Adipocyte (in vitro differentiated cells): ENCODE results near the gene ZNF438.

Experiments used
- DNase-seq: peaks from one replicate; pipeline ENCODE4 v3.0.0-alpha.2; 2015; ENCODE audit warnings: low read depth
- H3K27me3 ChIP-seq: replicated peaks from 2 replicates; pipeline ENCODE4 v1.7.0; 2013; ENCODE audit warnings: mild to moderate bottlenecking, low read length, moderate library complexity; ENCODE audit not compliant: control insufficient read depth, insufficient read depth
- H3K36me3 ChIP-seq: 2 replicates; pipeline ENCODE4 v1.7.0; 2013; ENCODE audit warnings: low read length, mild to moderate bottlenecking, moderate library complexity; ENCODE audit not compliant: control insufficient read depth, insufficient read depth, severe bottlenecking
- H3K4me1 ChIP-seq: 2 replicates; pipeline ENCODE4 v1.7.0; 2013; ENCODE audit warnings: mild to moderate bottlenecking, low read length, moderate library complexity; ENCODE audit not compliant: control insufficient read depth, insufficient read depth
- H3K4me3 ChIP-seq: 2 replicates; pipeline ENCODE4 v1.7.0; 2013; ENCODE audit warnings: mild to moderate bottlenecking, low read length, moderate library complexity
- H3K9ac ChIP-seq: 2 replicates; pipeline ENCODE4 v1.7.0; 2013; ENCODE audit warnings: mild to moderate bottlenecking, low read length, moderate library complexity
- H3K9me3 ChIP-seq: 2 replicates; pipeline ENCODE4 v1.7.0; 2013; ENCODE audit warnings: mild to moderate bottlenecking, low read length, moderate library complexity; ENCODE audit not compliant: control insufficient read depth

Gene ZNF438

GRCh38 chr10:30897547-30897946 is 134.1 kb downstream of the ZNF438 start:
- Histone ChIP-seq H3K9ac (no peak overlapping the region), H3K27me3 (no peaks in the 10 kb centered on the region), H3K4me3 (no peak overlapping the region), H3K36me3 (peaks cover 28% of the 10 kb centered on the region), H3K4me1 (no peaks in the 10 kb centered on the region), H3K9me3 (no peaks in the 10 kb centered on the region)
- no peak for DNase-seq

GRCh38 chr10:30897048-30897447 is 134.6 kb downstream of the ZNF438 start:
- Histone ChIP-seq H3K27me3 (no peaks in the 10 kb centered on the region), H3K9me3 (no peaks in the 10 kb centered on the region)
- DNase-seq: no peak

GRCh38 chr10:30894221-30894620 is 137.4 kb downstream of the ZNF438 start:
- H3K27me3 ChIP-seq: no peaks in the 10 kb centered on the region
- DNase-seq: no peak
- peaks cover 16% of the 10 kb centered on the region for H3K36me3 ChIP-seq

More at GRCh38 chr10:30897048-30897447, 134.6 kb downstream of the ZNF438 start:
- H3K4me1 ChIP-seq: no peaks in the 10 kb centered on the region
- H3K9ac ChIP-seq: no peak overlapping the region
- peaks cover 28% of the 10 kb centered on the region for H3K36me3 ChIP-seq
- H3K4me3 ChIP-seq: no peak overlapping the region

GRCh38 chr10:30893208-30893607 is 138.5 kb downstream of the ZNF438 start:
- Histone ChIP-seq H3K9me3 (no peaks in the 10 kb centered on the region), H3K4me3 (no peak overlapping the region), H3K27me3 (no peaks in the 10 kb centered on the region), H3K36me3 (peaks cover 16% of the 10 kb centered on the region), H3K9ac (no peak overlapping the region), H3K4me1 (no peaks in the 10 kb centered on the region)
- peak; percentile 23 for DNase-seq

More at GRCh38 chr10:30894221-30894620, 137.4 kb downstream of the ZNF438 start:
- Histone ChIP-seq H3K9ac (no peak overlapping the region), H3K4me3 (no peak overlapping the region), H3K9me3 (no peaks in the 10 kb centered on the region), H3K4me1 (no peaks in the 10 kb centered on the region)

GRCh38 chr10:30887839-30888238 is 143.8 kb downstream of the ZNF438 start:
- Histone ChIP-seq H3K9ac (no peak overlapping the region), H3K9me3 (no peaks in the 10 kb centered on the region), H3K4me3 (no peak overlapping the region), H3K36me3 (no peaks in the 10 kb centered on the region), H3K27me3 (no peaks in the 10 kb centered on the region), H3K4me1 (peaks cover 18% of the 10 kb centered on the region)
- DNase-seq: no peak

- no peaks in the 10 kb centered on the region for H3K27me3 ChIP-seq
- H3K9ac ChIP-seq: no peak overlapping the region
- H3K9me3 ChIP-seq: no peaks in the 10 kb centered on the region
- DNase-seq: no peak
- no peaks in the 10 kb centered on the region for H3K36me3 ChIP-seq
- no peak overlapping the region for H3K4me3 ChIP-seq
- peaks cover 25% of the 10 kb centered on the region for H3K4me1 ChIP-seq
Measured at GRCh38 chr10:30885423-30885822, 146.2 kb downstream of the ZNF438 start.

GRCh38 chr10:30883751-30884150 is 147.9 kb downstream of the ZNF438 start:
- peak overlapping the region; percentile 35 for H3K4me3 ChIP-seq
- no peak for DNase-seq
- peak overlapping the region; percentile 66 for H3K9ac ChIP-seq
- peaks cover 25% of the 10 kb centered on the region for H3K4me1 ChIP-seq
- H3K9me3 ChIP-seq: no peaks in the 10 kb centered on the region
- H3K36me3 ChIP-seq: no peaks in the 10 kb centered on the region
- no peaks in the 10 kb centered on the region for H3K27me3 ChIP-seq

GRCh38 chr10:30883116-30883515 is 148.5 kb downstream of the ZNF438 start:
- peak overlapping the region; percentile 66 for H3K9ac ChIP-seq
- no peak overlapping the region for H3K4me3 ChIP-seq
- peaks cover 25% of the 10 kb centered on the region for H3K4me1 ChIP-seq
- no peak for DNase-seq
- no peaks in the 10 kb centered on the region for H3K27me3 ChIP-seq
- no peaks in the 10 kb centered on the region for H3K36me3 ChIP-seq
- H3K9me3 ChIP-seq: no peaks in the 10 kb centered on the region

GRCh38 chr10:30882281-30882680 is 149.4 kb downstream of the ZNF438 start:
- H3K9ac ChIP-seq: no peak overlapping the region
- H3K9me3 ChIP-seq: no peaks in the 10 kb centered on the region
- DNase-seq: peak; percentile 60
- H3K36me3 ChIP-seq: no peaks in the 10 kb centered on the region
- no peak overlapping the region for H3K4me3 ChIP-seq
- H3K27me3 ChIP-seq: no peaks in the 10 kb centered on the region
- peaks cover 28% of the 10 kb centered on the region for H3K4me1 ChIP-seq

GRCh38 chr10:30878920-30879319 is 152.7 kb downstream of the ZNF438 start:
- Histone ChIP-seq H3K4me1 (peaks cover 25% of the 10 kb centered on the region), H3K4me3 (no peak overlapping the region), H3K36me3 (peaks cover 17% of the 10 kb centered on the region), H3K27me3 (no peaks in the 10 kb centered on the region), H3K9ac (no peak overlapping the region), H3K9me3 (no peaks in the 10 kb centered on the region)
- DNase-seq: no peak

GRCh38 chr10:30877111-30877510 is 154.6 kb downstream of the ZNF438 start:
- Histone ChIP-seq H3K4me3 (peak overlapping the region; percentile 24), H3K36me3 (peaks cover 17% of the 10 kb centered on the region), H3K9me3 (no peaks in the 10 kb centered on the region), H3K27me3 (no peaks in the 10 kb centered on the region), H3K4me1 (peaks cover 13% of the 10 kb centered on the region), H3K9ac (no peak overlapping the region)
- DNase-seq: no peak

- peaks cover 13% of the 10 kb centered on the region for H3K4me1 ChIP-seq
- H3K27me3 ChIP-seq: no peaks in the 10 kb centered on the region
- H3K9ac ChIP-seq: no peak overlapping the region
- peaks cover 27% of the 10 kb centered on the region for H3K36me3 ChIP-seq
- H3K9me3 ChIP-seq: no peaks in the 10 kb centered on the region
- DNase-seq: no peak
- H3K4me3 ChIP-seq: no peak overlapping the region
Measured at GRCh38 chr10:30873411-30873810, 158.3 kb downstream of the ZNF438 start.
